Sigmoid colon (tissue), 7 donors: ENCODE data around the gene PTH1R. TPM values are rescaled to one million over a fixed set of nuclear protein-coding genes. Genes with fewer than 3 reads are reported as not detected.

Source experiments
- DNase-seq: peaks from one replicate; pipeline ENCODE4 v3.0.0-alpha.2; 2019
- H3K27ac ChIP-seq, 4 donors: fragments of 200-600 bp; sonication (generic); one replicate each; pipeline ENCODE4 v1.5.1; 2016 to 2019; ENCODE audit warnings: mild to moderate bottlenecking in 1 of 4
- H3K27me3 ChIP-seq, 3 donors: fragments of 200-600 bp; sonication (generic); one replicate each; pipeline ENCODE4 v1.5.1; 2019; ENCODE audit warnings: mild to moderate bottlenecking in 1 of 3
- H3K36me3 ChIP-seq, 4 donors: fragments of 200-600 bp; sonication (generic); one replicate each; pipeline ENCODE4 v1.5.1; 2016 to 2019
- H3K4me1 ChIP-seq, 4 donors: fragments of 200-600 bp; sonication (generic); one replicate each; pipeline ENCODE4 v1.5.1; 2017 to 2019
- H3K4me3 ChIP-seq, 4 donors: fragments of 200-600 bp; sonication (generic); one replicate each; pipeline ENCODE4 v1.5.1; 2017 to 2019; ENCODE audit warnings: mild to moderate bottlenecking in 2 of 4, moderate library complexity in 1 of 4
- H3K9me3 ChIP-seq, 4 donors: fragments of 200-600 bp in 3 of 4; sonication (generic) in 3 of 4; one replicate each; pipeline versions ENCODE4 v1.5.1 to v1.6.1; 2013 to 2019
- CTCF ChIP-seq, 4 experiments: fragments of 450-650 bp in 3 of 4; fragments of 200-600 bp in 1 of 4; IDR thresholded peaks; one replicate each; pipeline ENCODE4 v1.5.1; 2016 to 2019; ENCODE audit warnings: antibody characterized with exemption in 4 of 4, mild to moderate bottlenecking in 3 of 4, moderate library complexity in 2 of 4
- EP300 ChIP-seq, 4 donors: sonication (generic); formaldehyde crosslinking; IDR thresholded peaks; one replicate each; pipeline ENCODE4 v1.6.1; 2017; ENCODE audit warnings: antibody characterized with exemption in 4 of 4
- POLR2A ChIP-seq, 2 donors: fragments of 450-650 bp; IDR thresholded peaks; one replicate each; pipeline ENCODE4 v1.6.1; 2016; ENCODE audit warnings: antibody characterized with exemption in 2 of 2, mild to moderate bottlenecking in 2 of 2, moderate library complexity in 2 of 2
- POLR2AphosphoS5 ChIP-seq, 4 donors: sonication (generic); formaldehyde crosslinking; IDR thresholded peaks; one replicate each; pipeline ENCODE4 v1.6.1; 2017; ENCODE audit warnings: antibody characterized with exemption in 4 of 4
- WGBS, 2 donors: extraction: QIAGEN DNeasy Blood & Tissue Kit; methylation state at CpG; one replicate each; pipeline ENCODE4 v1.1.7; 2013; 5-methylcytosine and 5-hydroxymethylcytosine counted together
- intact Hi-C: fragments of 100-400 bp; cut with DNase I; formaldehyde crosslinking; loops from one replicate; pipeline ENCODE4 v1.15.1; 2023
- polyA plus RNA-seq, 3 donors: library from polyadenylated mRNA; stranded (reverse); fragments of 200-250 nt; gene quantifications; one replicate each; pipeline ENCODE4 v1.2.3, GENCODE V29; 2013
- total RNA-seq, 4 donors: library from RNA; depleted of rRNA; stranded (reverse); fragments of >200 nt; gene quantifications; one replicate each; pipeline ENCODE4 v1.1.0, GENCODE V29; 2016
- donor health status: healthy with polysubstance abuse.
- donor health status: Bipolar disorder and iron deficiency.
- donor health status: healthy.

PTH1R gene
- total and polyA plus RNA-seq, 7 donors: 1.2 to 9.0 (median 4.6) TPM

- peaks cover 0 to 27% (median 14%) of the 10 kb centered on the region in 4 donors for H3K4me1 ChIP-seq
- no peak overlapping the region for H3K4me3 ChIP-seq
- TF ChIP-seq POLR2AphosphoS5 (IDR thresholded peaks at IDR 0.05) (no peak), CTCF (IDR thresholded peaks at IDR 0.05) (no peak), EP300 (IDR thresholded peaks at IDR 0.05) (no peak), POLR2A (IDR thresholded peaks at IDR 0.05) (no peak)
- no peaks in the 10 kb centered on the region for H3K36me3 ChIP-seq
- peak; percentile 66 for DNase-seq
- intact Hi-C loops: loop anchor here (5.0 kb wide), 2 partner anchors 44 to 141 kb away; no protein-coding TSS in a partner anchor
- no peaks in the 10 kb centered on the region for H3K27me3 ChIP-seq
- H3K27ac ChIP-seq: no peak overlapping the region
- whole genome bisulfite sequencing, 2 donors: 81 to 83% methylated on average over 12 of the region's 12 CpGs
- H3K9me3 ChIP-seq: no peaks in the 10 kb centered on the region
Observed at GRCh38 chr3:46848271-46849044, 29.1 kb upstream of the PTH1R start.

GRCh38 chr3:46849045-46849631 lies 28.4 kb upstream of the PTH1R start:
- Histone ChIP-seq H3K27me3 (no peaks in the 10 kb centered on the region), H3K4me3 (no peak overlapping the region), H3K36me3 (no peaks in the 10 kb centered on the region), H3K4me1 (peaks cover 0 to 27% (median 14%) of the 10 kb centered on the region in 4 donors), H3K27ac (no peak overlapping the region), H3K9me3 (no peaks in the 10 kb centered on the region)
- no peak for DNase-seq
- TF ChIP-seq EP300 (IDR thresholded peaks at IDR 0.05) (no peak), POLR2AphosphoS5 (IDR thresholded peaks at IDR 0.05) (no peak), POLR2A (IDR thresholded peaks at IDR 0.05) (no peak), CTCF (IDR thresholded peaks at IDR 0.05) (no peak)
- intact Hi-C loops: loop anchor here (5.0 kb wide), 2 partner anchors 43 to 142 kb away; no protein-coding TSS in a partner anchor
- 92 to 95% methylated on average over 7 of the region's 7 CpGs for WGBS, 2 donors

GRCh38 chr3:46849686-46850467 lies 27.6 kb upstream of the PTH1R start:
- WGBS, 2 donors: 71 to 74% methylated on average over 7 of the region's 7 CpGs
- Histone ChIP-seq H3K36me3 (no peaks in the 10 kb centered on the region), H3K4me3 (no peak overlapping the region), H3K9me3 (no peaks in the 10 kb centered on the region), H3K4me1 (peaks cover 0 to 23% (median 14%) of the 10 kb centered on the region in 4 donors), H3K27me3 (no peaks in the 10 kb centered on the region), H3K27ac (no peak overlapping the region)
- intact Hi-C loops: loop anchor here (5.0 kb wide), 2 partner anchors 42 to 143 kb away; no protein-coding TSS in a partner anchor
- DNase-seq: no peak
- no peak for TF ChIP-seq POLR2AphosphoS5 (IDR thresholded peaks at IDR 0.05)

GRCh38 chr3:46850468-46850779 lies 27.1 kb upstream of the PTH1R start:
- 68 to 86% methylated on average over 1 of the region's 1 CpG for WGBS, 2 donors
- no peaks in the 10 kb centered on the region for H3K36me3 ChIP-seq
- H3K4me3 ChIP-seq: no peak overlapping the region
- H3K4me1 ChIP-seq: peaks cover 0 to 18% (median 9%) of the 10 kb centered on the region in 4 donors
- H3K27ac ChIP-seq: no peak overlapping the region
- no peak for TF ChIP-seq POLR2A (IDR thresholded peaks at IDR 0.05)
- no peak for TF ChIP-seq EP300 (IDR thresholded peaks at IDR 0.05)
- no peak for TF ChIP-seq POLR2AphosphoS5 (IDR thresholded peaks at IDR 0.05)
- TF ChIP-seq CTCF (IDR thresholded peaks at IDR 0.05): no peak
- H3K9me3 ChIP-seq: no peaks in the 10 kb centered on the region
- no peak for DNase-seq
- intact Hi-C loops: no loop called here
- H3K27me3 ChIP-seq: no peaks in the 10 kb centered on the region
